Glutamatergic neuron (in vitro differentiated cells): ENCODE results near the gene SUN5. TPM values are rescaled to one million over a fixed set of nuclear protein-coding genes. Genes with fewer than 3 reads are reported as not detected.
"Not testable (repeated sequence)": the region's sequence is repeated elsewhere in the genome, so short reads cannot be mapped to it uniquely, and the experiment has no call there.

Experiments used
- DNase-seq: peaks from one replicate; pipeline ENCODE4 v3.0.0; 2022
- H3K27ac Mint-ChIP-seq: one replicate; pipeline ENCODE4 v1.8.0; 2020; ENCODE audit warnings: mild to moderate bottlenecking, mixed read lengths, inconsistent platforms; ENCODE audit not compliant: unreplicated experiment
- H3K27me3 Mint-ChIP-seq: one replicate; pipeline ENCODE4 v1.8.0; 2020; ENCODE audit warnings: mild to moderate bottlenecking, moderate library complexity, mixed read lengths, inconsistent platforms; ENCODE audit not compliant: unreplicated experiment
- H3K36me3 Mint-ChIP-seq: one replicate; pipeline ENCODE4 v1.8.0; 2020; ENCODE audit warnings: mild to moderate bottlenecking, mixed read lengths, inconsistent platforms; ENCODE audit not compliant: unreplicated experiment
- H3K4me1 Mint-ChIP-seq: one replicate; pipeline ENCODE4 v1.8.0; 2020; ENCODE audit warnings: mild to moderate bottlenecking, low read depth, mixed read lengths, inconsistent platforms; ENCODE audit not compliant: unreplicated experiment
- H3K4me3 Mint-ChIP-seq: one replicate; pipeline ENCODE4 v1.8.0; 2020; ENCODE audit warnings: mild to moderate bottlenecking, mixed read lengths, inconsistent platforms; ENCODE audit not compliant: unreplicated experiment
- H3K9me3 Mint-ChIP-seq: one replicate; pipeline ENCODE4 v1.8.0; 2020; ENCODE audit warnings: mild to moderate bottlenecking, moderate library complexity, mixed read lengths, inconsistent platforms; ENCODE audit not compliant: unreplicated experiment
- CTCF ChIP-seq: fragments of 200-600 bp; sonication (generic); IDR thresholded peaks from one replicate; pipeline ENCODE4 v1.5.0; 2021; ENCODE audit not compliant: partially characterized antibody, unreplicated experiment
- long read RNA-seq: library from polyadenylated mRNA; unstranded; transcript quantifications from one replicate; pipeline ENCODE4 v2.0.0, GENCODE V29; 2020; ENCODE audit not compliant: unreplicated experiment
- total RNA-seq: library from RNA; stranded (reverse); fragmentation: NEBNext Ultra II Directional; extraction: Animal tissue kit (Norgen Biotek cat#: 25700); gene quantifications from one replicate; pipeline ENCODE4 v1.2.1, GENCODE V29; 2021; ENCODE audit not compliant: unreplicated experiment

Gene SUN5
- not detected for total RNA-seq
- long read RNA-seq: 0 reads

DNA sequence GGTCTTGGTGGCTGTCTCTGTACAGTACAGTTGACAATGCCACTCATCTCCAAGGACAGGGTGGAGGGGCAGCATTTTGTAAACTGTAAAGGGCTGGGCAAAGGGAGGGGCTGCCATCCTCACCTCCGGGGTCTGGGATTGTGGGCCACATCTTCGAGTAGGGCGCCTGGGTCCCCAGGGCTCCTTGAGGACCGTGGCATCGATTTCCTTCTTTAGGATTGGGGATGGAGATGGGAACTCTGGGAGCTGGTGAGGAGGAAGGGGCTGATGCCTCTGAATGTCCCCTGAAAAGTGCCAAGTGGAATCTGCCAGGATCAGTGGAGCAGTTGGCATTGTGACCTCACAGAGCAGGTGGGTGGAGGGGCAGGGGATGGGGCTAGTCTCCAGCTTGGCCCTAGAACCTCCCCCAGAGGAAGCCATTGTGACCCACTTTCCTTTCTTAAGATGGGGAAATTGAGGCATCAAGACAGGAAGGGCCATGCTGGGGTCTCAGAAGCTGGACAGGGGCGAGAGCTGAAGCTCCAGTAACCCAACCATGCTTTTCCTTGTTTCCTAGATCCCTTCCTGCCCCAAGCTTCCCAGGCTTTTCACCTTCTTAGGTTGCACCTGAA lies at the start of gene SUN5:
SUN5 (minus strand) TSS at position 293 of the 611 bp plus-strand sequence; CDS start at position 200, 93 bp downstream.
- H3K4me3 Mint-ChIP-seq: no peak within 1 kb of the TSS
- TF ChIP-seq CTCF: no peak
- H3K4me1 Mint-ChIP-seq: no peaks in the 10 kb centered on the region
- H3K27ac Mint-ChIP-seq: no peak within 1 kb of the TSS
- H3K9me3 Mint-ChIP-seq: peaks cover 4% of the 10 kb centered on the region
- peaks cover 1% of the 10 kb centered on the region for H3K27me3 Mint-ChIP-seq
- no peak for DNase-seq
- H3K36me3 Mint-ChIP-seq: no peaks in the 10 kb centered on the region

DNA sequence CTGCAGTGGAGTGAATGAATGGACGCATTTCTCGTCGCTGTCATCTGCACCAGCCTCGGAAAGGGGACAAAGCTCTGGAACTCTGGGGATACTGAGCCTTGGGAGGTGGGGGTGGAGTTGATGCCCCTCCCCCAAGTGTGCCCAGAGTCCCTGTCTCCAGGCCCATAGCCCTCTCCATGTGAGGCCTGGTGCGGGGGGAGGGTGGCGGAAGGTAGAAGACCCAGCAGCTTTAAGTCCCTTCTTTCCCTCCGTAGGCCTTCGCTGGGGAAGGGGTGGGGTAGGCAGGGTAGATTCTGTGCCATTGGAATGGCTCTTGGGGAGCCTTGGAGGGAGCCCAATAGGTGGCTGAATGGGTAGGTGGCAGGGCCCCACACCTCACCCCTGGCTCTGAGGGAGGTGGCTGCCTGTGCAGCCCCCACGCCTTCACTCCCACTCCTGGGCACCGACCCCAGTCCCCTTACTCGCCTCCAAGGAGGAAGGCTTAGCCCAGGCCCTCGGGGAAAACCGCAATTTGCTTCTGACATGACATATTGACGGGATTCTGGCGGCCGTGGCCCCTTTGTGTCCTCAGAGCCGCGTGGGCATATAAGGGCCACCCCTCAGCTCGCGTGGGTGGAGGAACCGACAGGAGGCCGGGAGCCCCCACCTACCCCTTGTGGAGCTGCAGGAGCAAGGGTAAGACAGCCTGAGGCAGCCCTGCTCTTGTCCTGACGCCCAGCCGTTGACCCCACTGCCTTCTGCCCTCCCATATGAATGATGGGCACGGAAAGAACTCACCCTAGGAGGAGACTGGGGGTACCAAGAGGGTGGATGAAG lies 49.3 kb upstream of the SUN5 start, which contains the start of gene BPIFB3:
BPIFB3 (plus strand) TSS at position 613 of the 816 bp plus-strand sequence. CDS start 1,533 bp downstream, outside the sequence.
- H3K27me3 Mint-ChIP-seq: peaks cover 12% of the 10 kb centered on the region
- no peak for DNase-seq
- peaks cover 14% of the 10 kb centered on the region for H3K4me1 Mint-ChIP-seq
- peak within 1 kb of the TSS; percentile 20 for H3K4me3 Mint-ChIP-seq
- H3K36me3 Mint-ChIP-seq: no peaks in the 10 kb centered on the region
- peak within 1 kb of the TSS; percentile 14 for H3K27ac Mint-ChIP-seq
- TF ChIP-seq CTCF: no peak
- peaks cover 8% of the 10 kb centered on the region for H3K9me3 Mint-ChIP-seq

GRCh38 chr20:33051333-33051732 lies 47.1 kb upstream of the SUN5 start:
- H3K27ac Mint-ChIP-seq: no peak overlapping the region
- H3K4me3 Mint-ChIP-seq: no peak overlapping the region
- no peak for DNase-seq
- H3K36me3 Mint-ChIP-seq: peaks cover 4% of the 10 kb centered on the region
- H3K27me3 Mint-ChIP-seq: peaks cover 12% of the 10 kb centered on the region
- TF ChIP-seq CTCF: no peak
- peaks cover 14% of the 10 kb centered on the region for H3K4me1 Mint-ChIP-seq
- H3K9me3 Mint-ChIP-seq: peaks cover 10% of the 10 kb centered on the region

- no peak overlapping the region for H3K4me3 Mint-ChIP-seq
- H3K27me3 Mint-ChIP-seq: peaks cover 6% of the 10 kb centered on the region
- H3K4me1 Mint-ChIP-seq: peaks cover 8% of the 10 kb centered on the region
- no peak for DNase-seq
- TF ChIP-seq CTCF: no peak
- peaks cover 19% of the 10 kb centered on the region for H3K36me3 Mint-ChIP-seq
- peaks cover 9% of the 10 kb centered on the region for H3K9me3 Mint-ChIP-seq
- no peak overlapping the region for H3K27ac Mint-ChIP-seq
These were observed 42.2 kb upstream of the SUN5 start for GRCh38 chr20:33046412-33046811.

DNA sequence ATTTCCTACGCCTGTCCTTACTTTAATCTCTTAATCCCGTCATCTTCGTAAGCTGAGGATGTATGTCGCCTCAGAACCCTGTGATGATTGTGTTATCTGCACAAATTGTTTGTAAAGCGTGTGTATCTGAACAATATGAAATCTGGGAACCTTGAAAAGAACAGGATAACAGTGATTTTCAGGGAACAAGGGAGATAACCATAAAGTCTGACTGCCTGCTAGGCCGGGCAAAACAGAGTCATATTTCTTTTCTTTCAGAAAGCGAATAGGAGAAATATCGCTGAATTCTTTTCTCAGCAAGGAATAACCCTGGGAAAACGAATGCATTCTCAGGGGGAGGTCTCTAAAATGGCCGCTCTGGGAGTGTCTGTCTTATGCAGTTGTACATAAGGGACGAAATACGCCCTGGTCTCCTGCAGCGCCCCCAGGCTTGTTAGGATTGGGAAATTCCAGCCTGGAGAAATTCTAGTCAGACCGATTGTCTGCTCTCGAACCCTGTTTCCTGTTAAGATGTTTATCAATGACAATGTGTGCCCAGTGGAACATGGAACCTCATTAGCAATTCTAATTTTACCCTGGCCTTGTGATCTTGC lies 41.0 kb upstream of the SUN5 start:
- H3K9me3 Mint-ChIP-seq: peaks cover 11% of the 10 kb centered on the region
- H3K27me3 Mint-ChIP-seq, DNase-seq, H3K4me3 Mint-ChIP-seq: not testable (repeated sequence)
- peaks cover 14% of the 10 kb centered on the region for H3K4me1 Mint-ChIP-seq
- peaks cover 25% of the 10 kb centered on the region for H3K36me3 Mint-ChIP-seq
- H3K27ac Mint-ChIP-seq: peak overlapping the region; percentile 29
